ENCODE measurements around the gene MTF1.

GRCh38 chr1:37884145-37884544, 24.8 kb upstream of the MTF1 start:
- TF ChIP-seq POLR2A (IDR thresholded peaks at IDR 0.05; ENCODE audit: low read depth, low read length) (no peak), POLR2AphosphoS5 (IDR thresholded peaks at IDR 0.05; ENCODE audit: low read depth, low read length) (no peak), PAX5 (IDR thresholded peaks at IDR 0.05; ENCODE audit: insufficient read depth, low read length, severe bottlenecking) (no peak), TAF1 (IDR thresholded peaks at IDR 0.05; ENCODE audit: low read depth, low read length) (no peak), SPI1 (IDR thresholded peaks at IDR 0.05; ENCODE audit: low read depth, low read length) (no peak), POU2F2 (IDR thresholded peaks at IDR 0.05; ENCODE audit: low read depth, low read length) (no peak)

All from GM12891 (cell line).